Spleen (tissue), 11 donors: ENCODE data around the gene NIPBL. TPM values are rescaled to one million over a fixed set of nuclear protein-coding genes. Genes with fewer than 3 reads are reported as not detected.

Experiments used
- DNase-seq: peaks from one replicate; pipeline ENCODE4 v3.0.0-alpha.2; 2020
- H3K27ac ChIP-seq, 8 donors: fragments of 200-600 bp; sonication (generic) in 7 of 8; 1 replicate in 4 of 8; 2 replicates in 4 of 8; pipeline versions ENCODE4 v1.5.0 to v1.8.0; 2016 to 2021; ENCODE audit warnings: inconsistent platforms in 4 of 8, mild to moderate bottlenecking in 4 of 8, moderate library complexity in 1 of 8
- H3K27me3 ChIP-seq, 7 donors: fragments of 200-600 bp; sonication (generic) in 6 of 7; replicated peaks in 1 of 7; 1 replicate in 4 of 7; 2 replicates in 3 of 7; pipeline versions ENCODE4 v1.5.0 to v1.8.0; 2016 to 2021; ENCODE audit warnings: inconsistent platforms in 3 of 7, mild to moderate bottlenecking in 1 of 7
- H3K36me3 ChIP-seq, 6 donors: fragments of 200-600 bp; sonication (generic) in 5 of 6; 1 replicate in 4 of 6; 2 replicates in 2 of 6; pipeline versions ENCODE4 v1.5.0 to v1.8.0; 2016 to 2021; ENCODE audit warnings: inconsistent platforms in 2 of 6
- H3K4me1 ChIP-seq, 6 donors: fragments of 200-600 bp; sonication (generic) in 5 of 6; 1 replicate in 3 of 6; 2 replicates in 3 of 6; pipeline versions ENCODE4 v1.5.0 to v1.8.0; 2016 to 2021; ENCODE audit warnings: inconsistent platforms in 3 of 6
- H3K4me3 ChIP-seq, 8 donors: fragments of 200-600 bp; sonication (generic) in 7 of 8; 1 replicate in 4 of 8; 2 replicates in 4 of 8; pipeline versions ENCODE4 v1.5.0 to v1.8.0; 2016 to 2021; ENCODE audit warnings: inconsistent platforms in 4 of 8, mild to moderate bottlenecking in 4 of 8, moderate library complexity in 2 of 8
- H3K9me3 ChIP-seq, 8 donors: fragments of 200-600 bp; sonication (generic) in 7 of 8; 1 replicate in 4 of 8; 2 replicates in 4 of 8; pipeline versions ENCODE4 v1.5.0 to v1.8.0; 2016 to 2021; ENCODE audit warnings: inconsistent platforms in 4 of 8
- CTCF ChIP-seq, 11 experiments: fragments of 200-600 bp in 7 of 11; fragments of 450-650 bp in 4 of 11; sonication (generic) in 4 of 11; IDR thresholded peaks in 8 of 11; conservative IDR thresholded peaks in 3 of 11; 1 replicate in 7 of 11; 2 replicates in 4 of 11; pipeline versions ENCODE4 v1.4.0 to v1.8.0; 2016 to 2021; ENCODE audit warnings: antibody characterized with exemption in 11 of 11, inconsistent platforms in 4 of 11, mild to moderate bottlenecking in 1 of 11
- POLR2A ChIP-seq, 3 donors: fragments of 450-650 bp; IDR thresholded peaks; one replicate each; pipeline ENCODE4 v1.5.1; 2017; ENCODE audit warnings: antibody characterized with exemption in 3 of 3, mild to moderate bottlenecking in 1 of 3
- POLR2AphosphoS5 ChIP-seq, 3 donors: sonication (generic); formaldehyde crosslinking; IDR thresholded peaks; one replicate each; pipeline ENCODE4 v1.5.1; 2017; ENCODE audit warnings: antibody characterized with exemption in 3 of 3
- WGBS, 5 donors: extraction: QIAGEN DNeasy Blood & Tissue Kit in 3 of 5; methylation state at CpG; one replicate each; pipeline versions ENCODE4 v1.1.5 to v1.1.7; 2013 to 2018; 5-methylcytosine and 5-hydroxymethylcytosine counted together
- intact Hi-C: fragments of 100-400 bp; cut with DNase I; formaldehyde crosslinking; loops from one replicate; pipeline ENCODE4 v1.15.0; 2023; ENCODE audit warnings: low total_unique reads
- polyA plus RNA-seq, 3 donors: library from polyadenylated mRNA; stranded (reverse); fragments of 200-250 nt; gene quantifications; one replicate each; pipeline ENCODE4 v1.2.1, GENCODE V29; 2013
- total RNA-seq, 7 donors: library from RNA; depleted of rRNA in 3 of 7; stranded (reverse); fragments of >200 nt in 3 of 7; fragmentation: NEBNext Ultra II Directional in 4 of 7; extraction: Animal tissue kit (Norgen Biotek cat#: 25700) in 4 of 7; gene quantifications; one replicate each; pipeline versions ENCODE4 v1.1.0 to v1.2.1, GENCODE V29; 2016 to 2021
- donor health status: healthy with polysubstance abuse.
- donor health status: DM: no; HTN: no; CAD: no; lungs with moderate emphysema.
- donor health status: DM: no; HTN: no; CAD: no.
- donor health status: Bipolar disorder and iron deficiency.
- donor health status: healthy.
- donor health status: DM: no; HTN: no; CAD: no.
- donor health status: DM: yes; HTN: yes; CAD: no.

NIPBL gene
- total and polyA plus RNA-seq, 10 donors, result 16.8 to 103 (median 83.1) TPM

- no peaks in the 10 kb centered on the region for H3K4me1 ChIP-seq
These were observed 163.3 kb downstream of the NIPBL start for GRCh38 chr5:37039824-37040223.

GRCh38 chr5:37043693-37044092, 167.1 kb downstream of the NIPBL start:
- no peak for DNase-seq
- intact Hi-C loops, result no loop called here
- Histone ChIP-seq H3K27ac (no peak overlapping the region), H3K36me3 (peaks cover 0 to 100% (median 70%) of the 10 kb centered on the region in 6 donors), H3K27me3 (no peaks in the 10 kb centered on the region), H3K4me1 (no peaks in the 10 kb centered on the region), H3K4me3 (no peak overlapping the region), H3K9me3 (no peaks in the 10 kb centered on the region)
- WGBS, 5 donors, result 73 to 97% (median 89%) methylated on average over 2 of the region's 2 CpGs
- TF ChIP-seq CTCF (IDR thresholded peaks at IDR 0.05 in 8 of 11, conservative IDR thresholded peaks at IDR 0.05 in 3 of 11) (no peak), POLR2A (IDR thresholded peaks at IDR 0.05) (no peak), POLR2AphosphoS5 (IDR thresholded peaks at IDR 0.05) (no peak)

More at GRCh38 chr5:37039824-37040223, 163.3 kb downstream of the NIPBL start:
- H3K9me3 ChIP-seq, result no peaks in the 10 kb centered on the region
- intact Hi-C loops, result loop anchor here (10.0 kb wide), 1 partner anchor 275 kb away; no protein-coding TSS in a partner anchor
- H3K4me3 ChIP-seq, result no peak overlapping the region
- WGBS, 5 donors, result 92 to 100% (median 95%) methylated on average over 1 of the region's 1 CpG
- H3K36me3 ChIP-seq, result peaks cover 0 to 95% (median 45%) of the 10 kb centered on the region in 6 donors
- no peak for DNase-seq
- no peak overlapping the region for H3K27ac ChIP-seq
- TF ChIP-seq POLR2A (IDR thresholded peaks at IDR 0.05), result no peak
- TF ChIP-seq POLR2AphosphoS5 (IDR thresholded peaks at IDR 0.05), result no peak
- TF ChIP-seq CTCF (IDR thresholded peaks at IDR 0.05 in 8 of 11, conservative IDR thresholded peaks at IDR 0.05 in 3 of 11), result no peak
- no peaks in the 10 kb centered on the region for H3K27me3 ChIP-seq

GRCh38 chr5:37044120-37044519, 167.6 kb downstream of the NIPBL start:
- Histone ChIP-seq H3K36me3 (peaks cover 0 to 100% (median 69%) of the 10 kb centered on the region in 6 donors), H3K4me1 (no peaks in the 10 kb centered on the region), H3K9me3 (no peaks in the 10 kb centered on the region), H3K27ac (no peak overlapping the region), H3K27me3 (no peaks in the 10 kb centered on the region), H3K4me3 (no peak overlapping the region)
- no peak for DNase-seq
- TF ChIP-seq POLR2AphosphoS5 (IDR thresholded peaks at IDR 0.05), result no peak
- no peak for TF ChIP-seq POLR2A (IDR thresholded peaks at IDR 0.05)
- TF ChIP-seq CTCF (IDR thresholded peaks at IDR 0.05 in 8 of 11, conservative IDR thresholded peaks at IDR 0.05 in 3 of 11), result no peak
- WGBS, 5 donors, result 96 to 99% (median 98%) methylated on average over 4 of the region's 4 CpGs
- intact Hi-C loops, result no loop called here

- Histone ChIP-seq H3K4me1 (no peaks in the 10 kb centered on the region), H3K9me3 (no peaks in the 10 kb centered on the region), H3K27ac (no peak overlapping the region), H3K27me3 (no peaks in the 10 kb centered on the region), H3K4me3 (no peak overlapping the region), H3K36me3 (peaks cover 0 to 100% (median 75%) of the 10 kb centered on the region in 6 donors)
- WGBS, 5 donors, result 93 to 97% (median 95%) methylated on average over 2 of the region's 2 CpGs
- TF ChIP-seq POLR2A (IDR thresholded peaks at IDR 0.05) (no peak), CTCF (IDR thresholded peaks at IDR 0.05 in 8 of 11, conservative IDR thresholded peaks at IDR 0.05 in 3 of 11) (no peak), POLR2AphosphoS5 (IDR thresholded peaks at IDR 0.05) (no peak)
- intact Hi-C loops, result no loop called here
- DNase-seq, result no peak
These were observed 169.1 kb downstream of the NIPBL start for GRCh38 chr5:37045703-37046102.
